ENCODE measurements around the gene USF3. TPM values are rescaled to one million over a fixed set of nuclear protein-coding genes. Genes with fewer than 3 reads are reported as not detected.

Gene USF3
- total RNA-seq, 4 donors from 2014 or later = 11.5 to 18.3 (median 12.6) TPM

DNA sequence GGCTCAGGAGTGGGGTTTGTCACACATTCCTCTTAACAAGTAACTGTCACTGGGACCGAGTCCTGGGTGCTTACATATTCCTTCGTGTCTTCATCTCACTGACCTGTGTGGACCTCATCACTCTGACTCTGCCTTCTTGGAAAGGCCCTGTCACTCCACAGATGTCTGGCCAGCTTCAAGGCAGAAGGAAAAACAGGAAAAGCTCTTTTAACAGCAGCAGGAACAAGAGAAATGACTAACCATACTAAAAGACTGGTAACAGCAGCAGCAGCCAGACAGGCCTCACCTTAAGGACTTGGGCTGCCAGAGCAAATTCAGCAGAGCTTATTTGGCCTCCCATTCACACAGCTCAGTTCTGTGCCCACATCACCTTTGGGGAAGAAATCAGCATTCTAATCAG lies 68.1 kb downstream of the USF3 start:
- H3K27me3 ChIP-seq = peaks cover 0 to 3% (median 0%) of the 10 kb centered on the region in 4 donors
- no peak overlapping the region for H3K4me3 ChIP-seq
- no peak for DNase-seq
- no peak overlapping the region for H3K27ac ChIP-seq
- TF ChIP-seq, protein P1, sequence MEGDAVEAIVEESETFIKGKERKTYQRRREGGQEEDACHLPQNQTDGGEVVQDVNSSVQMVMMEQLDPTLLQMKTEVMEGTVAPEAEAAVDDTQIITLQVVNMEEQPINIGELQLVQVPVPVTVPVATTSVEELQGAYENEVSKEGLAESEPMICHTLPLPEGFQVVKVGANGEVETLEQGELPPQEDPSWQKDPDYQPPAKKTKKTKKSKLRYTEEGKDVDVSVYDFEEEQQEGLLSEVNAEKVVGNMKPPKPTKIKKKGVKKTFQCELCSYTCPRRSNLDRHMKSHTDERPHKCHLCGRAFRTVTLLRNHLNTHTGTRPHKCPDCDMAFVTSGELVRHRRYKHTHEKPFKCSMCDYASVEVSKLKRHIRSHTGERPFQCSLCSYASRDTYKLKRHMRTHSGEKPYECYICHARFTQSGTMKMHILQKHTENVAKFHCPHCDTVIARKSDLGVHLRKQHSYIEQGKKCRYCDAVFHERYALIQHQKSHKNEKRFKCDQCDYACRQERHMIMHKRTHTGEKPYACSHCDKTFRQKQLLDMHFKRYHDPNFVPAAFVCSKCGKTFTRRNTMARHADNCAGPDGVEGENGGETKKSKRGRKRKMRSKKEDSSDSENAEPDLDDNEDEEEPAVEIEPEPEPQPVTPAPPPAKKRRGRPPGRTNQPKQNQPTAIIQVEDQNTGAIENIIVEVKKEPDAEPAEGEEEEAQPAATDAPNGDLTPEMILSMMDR (IDR thresholded peaks at IDR 0.05) = no peak
- TF ChIP-seq POLR2A (IDR thresholded peaks at IDR 0.05) = no peak
- no peaks in the 10 kb centered on the region for H3K9me3 ChIP-seq
- intact Hi-C loops (cut with DNase I) = no loop called here
- WGBS, 2 donors = 72% methylated on average over 2 of the region's 2 CpGs; no CpG with 5 or more reads in 1 of the 2 donors
- peaks cover 0 to 18% (median 3%) of the 10 kb centered on the region in 3 donors for H3K4me1 ChIP-seq
- no peaks in the 10 kb centered on the region for H3K36me3 ChIP-seq

DNA sequence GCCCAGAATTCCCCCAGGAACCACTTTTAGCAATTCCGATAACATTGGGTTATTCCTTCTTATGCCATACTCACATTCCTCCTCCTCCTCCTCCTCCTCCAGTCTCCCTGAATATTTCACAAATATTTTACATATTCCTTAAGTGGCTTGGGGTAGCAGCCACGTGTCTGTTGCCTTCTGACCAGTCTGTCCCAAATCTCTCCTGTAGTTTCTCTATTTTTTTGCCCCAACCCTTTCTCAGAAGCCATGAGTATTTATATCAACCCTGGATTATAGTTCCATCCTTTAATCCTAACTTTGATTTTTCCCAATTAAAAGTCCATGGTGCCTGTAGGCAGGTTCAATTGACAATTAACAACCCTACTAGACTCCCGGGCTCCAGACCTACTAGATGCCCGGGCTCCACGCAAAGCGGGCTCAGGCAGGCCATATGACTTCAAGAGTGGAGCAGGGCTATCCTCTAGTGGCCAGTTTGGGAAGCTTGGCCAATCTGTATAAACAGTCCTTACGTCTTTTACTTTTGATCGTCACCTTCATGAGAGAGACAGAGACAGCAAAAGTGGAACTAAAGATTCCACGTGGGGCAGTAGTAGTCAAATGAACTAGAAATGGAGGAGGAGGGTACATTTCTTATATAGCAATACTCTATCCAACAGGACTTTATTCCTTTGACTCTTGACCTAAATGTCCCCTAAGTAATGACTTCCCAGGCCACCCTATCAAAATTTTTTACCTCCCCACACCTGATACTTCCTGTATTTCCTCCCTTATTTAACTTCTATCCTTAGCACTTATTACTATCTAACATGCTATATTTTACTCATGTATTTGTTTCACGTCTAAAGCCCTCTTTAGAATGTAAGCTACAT lies 69.7 kb downstream of the USF3 start:
- H3K9me3 ChIP-seq = no peaks in the 10 kb centered on the region
- H3K4me3 ChIP-seq = peak overlapping the region in 1 of 4 donors; percentile 37
- H3K4me1 ChIP-seq = peaks cover 0 to 18% (median 3%) of the 10 kb centered on the region in 3 donors
- intact Hi-C loops (cut with DNase I) = no loop called here
- no peak for DNase-seq
- H3K27ac ChIP-seq = no peak overlapping the region
- 19 to 36% methylated on average over 8 to 10 of the region's 10 CpGs for WGBS, 2 donors
- TF ChIP-seq, protein P1 (IDR thresholded peaks at IDR 0.05) = peak; percentile 68 to 88 (median 78)
- no peak for TF ChIP-seq POLR2A (IDR thresholded peaks at IDR 0.05)
- H3K27me3 ChIP-seq = peaks cover 0 to 4% (median 0%) of the 10 kb centered on the region in 4 donors
- H3K36me3 ChIP-seq = no peaks in the 10 kb centered on the region

DNA sequence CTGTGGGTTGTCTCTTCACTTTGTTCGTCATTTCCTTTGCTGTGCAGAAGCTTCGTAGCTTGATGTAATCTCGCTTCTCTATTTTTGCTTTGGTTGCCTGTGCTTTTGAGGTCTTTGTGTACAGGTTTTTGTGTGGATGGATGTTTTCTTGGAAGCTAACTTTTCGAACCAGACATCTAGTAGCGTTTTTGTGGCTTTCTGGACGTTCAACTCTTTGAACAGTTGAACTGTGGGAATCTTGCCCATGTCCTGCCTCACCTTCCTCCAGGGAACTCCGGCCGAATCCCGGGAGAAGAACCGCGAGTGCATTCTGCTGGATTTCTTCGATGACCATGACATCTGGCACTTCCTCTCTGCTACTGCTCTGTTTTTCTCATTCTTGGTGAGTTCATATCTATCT lies 70.6 kb downstream of the USF3 start:
- no peak for TF ChIP-seq POLR2A (IDR thresholded peaks at IDR 0.05)
- TF ChIP-seq, protein P1 (IDR thresholded peaks at IDR 0.05) = no peak
- intact Hi-C loops (cut with DNase I) = no loop called here
- peak overlapping the region in 2 of 4 donors; percentile 9 to 14 for H3K27ac ChIP-seq
- no peaks in the 10 kb centered on the region for H3K9me3 ChIP-seq
- H3K4me1 ChIP-seq = peaks cover 0 to 16% (median 3%) of the 10 kb centered on the region in 3 donors
- H3K4me3 ChIP-seq = no peak overlapping the region
- H3K36me3 ChIP-seq = no peaks in the 10 kb centered on the region
- DNase-seq = no peak
- H3K27me3 ChIP-seq = peaks cover 0 to 4% (median 0%) of the 10 kb centered on the region in 4 donors
- 71 to 73% methylated on average over 12 of the region's 12 CpGs for WGBS, 2 donors

DNA sequence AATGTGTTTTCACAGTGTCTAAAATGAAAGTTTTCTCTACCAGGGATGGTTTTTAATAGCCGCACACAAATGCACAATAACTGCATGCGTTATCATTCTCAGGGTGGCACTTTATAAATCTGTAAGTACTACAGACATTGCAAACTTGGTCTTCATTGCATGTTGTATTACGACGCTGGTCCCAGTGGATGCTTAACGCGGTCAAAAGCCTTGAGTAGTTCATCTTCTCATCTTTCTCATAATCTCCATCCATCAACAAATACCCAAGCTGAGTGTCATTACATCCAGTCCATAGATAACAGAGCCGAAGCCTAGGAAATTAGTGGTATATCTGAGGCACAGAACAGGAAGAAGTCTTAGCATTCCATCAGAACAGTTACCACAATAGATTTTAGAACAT lies 72.6 kb downstream of the USF3 start:
- no peak for TF ChIP-seq POLR2A (IDR thresholded peaks at IDR 0.05)
- TF ChIP-seq, protein P1 (IDR thresholded peaks at IDR 0.05) = no peak
- H3K27me3 ChIP-seq = peaks cover 0 to 4% (median 0%) of the 10 kb centered on the region in 4 donors
- intact Hi-C loops (cut with DNase I) = no loop called here
- no peaks in the 10 kb centered on the region for H3K36me3 ChIP-seq
- no peak overlapping the region for H3K4me3 ChIP-seq
- DNase-seq = no peak
- 90 to 95% methylated on average over 7 of the region's 7 CpGs for WGBS, 2 donors
- H3K4me1 ChIP-seq = peaks cover 0 to 9% (median 3%) of the 10 kb centered on the region in 3 donors
- no peaks in the 10 kb centered on the region for H3K9me3 ChIP-seq
- H3K27ac ChIP-seq = no peak overlapping the region

DNA sequence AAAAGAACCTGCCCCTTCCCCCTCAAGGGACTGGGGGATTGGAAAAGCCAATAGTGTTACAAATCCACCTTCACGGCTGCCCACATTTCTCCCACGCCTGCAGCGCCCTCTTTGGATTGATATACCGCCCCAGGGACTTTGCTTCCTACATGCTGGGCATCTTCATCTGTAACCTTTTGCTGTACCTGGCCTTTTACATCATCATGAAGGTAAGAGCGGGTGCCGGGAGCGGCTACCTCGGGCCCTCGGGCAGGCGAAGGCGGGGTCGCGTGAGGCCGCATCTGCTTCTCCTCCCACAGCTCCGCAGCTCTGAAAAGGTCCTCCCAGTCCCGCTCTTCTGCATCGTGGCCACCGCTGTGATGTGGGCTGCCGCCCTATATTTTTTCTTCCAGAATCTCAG lies 73.1 kb downstream of the USF3 start:
- no peak overlapping the region for H3K27ac ChIP-seq
- H3K9me3 ChIP-seq = no peaks in the 10 kb centered on the region
- peaks cover 0 to 9% (median 3%) of the 10 kb centered on the region in 3 donors for H3K4me1 ChIP-seq
- peaks cover 0 to 4% (median 0%) of the 10 kb centered on the region in 4 donors for H3K27me3 ChIP-seq
- no peak for DNase-seq
- WGBS, 2 donors = 40 to 51% methylated on average over 19 of the region's 19 CpGs
- intact Hi-C loops (cut with DNase I) = no loop called here
- no peak for TF ChIP-seq POLR2A (IDR thresholded peaks at IDR 0.05)
- TF ChIP-seq, protein P1 (IDR thresholded peaks at IDR 0.05) = no peak
- no peak overlapping the region for H3K4me3 ChIP-seq
- H3K36me3 ChIP-seq = no peaks in the 10 kb centered on the region

All from esophagus squamous epithelium (tissue), 5 donors.